ENCODE results near the gene FBXO47. TPM values are rescaled to one million over a fixed set of nuclear protein-coding genes. Genes with fewer than 3 reads are reported as not detected.

The FBXO47 gene
- total and polyA plus RNA-seq, 9 of the 15 experiments (the other 6 are each of a cell fraction or from before 2014, with no cell fraction given): not detected

DNA sequence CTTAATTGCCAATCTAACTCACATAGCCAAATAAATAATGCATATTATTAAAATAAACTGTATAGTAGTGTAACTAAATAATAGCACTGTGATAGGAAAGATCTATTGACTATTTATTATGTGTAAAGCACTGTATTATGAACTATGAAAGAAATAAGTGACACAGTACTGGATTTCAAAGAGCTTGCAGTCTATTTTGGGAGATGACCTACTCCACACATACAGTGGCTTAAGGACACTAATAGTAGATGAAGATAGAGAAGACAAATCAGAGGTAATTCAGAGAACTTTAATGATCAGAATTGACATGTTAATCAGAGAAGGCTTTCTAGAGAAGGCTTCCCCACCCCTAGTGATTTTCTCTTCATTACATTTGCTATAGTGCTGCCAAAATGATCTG is 27.2 kb downstream of the FBXO47 start:
- H4K20me1 ChIP-seq (replicated peaks; ENCODE audit: control insufficient read depth, insufficient read depth, low read length): no peaks in the 10 kb centered on the region
- ChIA-PET CTCF (ENCODE audit: low intra/inter-chr PET ratio) (no interaction called here), POLR2A (interaction anchor here (0.6 kb wide), 1 partner anchor 110 kb away, joined by 3 read pairs; no protein-coding TSS in a partner anchor)
- no peak for DNase-seq (ENCODE audit: extremely low read depth in 1 of 4, low spot score in 3 of 4)
- no peaks in the 10 kb centered on the region for H3K79me2 ChIP-seq (ENCODE audit: control insufficient read depth, insufficient read depth, low read length)
- no peaks in the 10 kb centered on the region for H3K27me3 ChIP-seq (ENCODE audit: control insufficient read depth in 2 of 2, insufficient read depth in 2 of 2, low read length in 2 of 2)
- no peak overlapping the region for H3K4me3 ChIP-seq
- no peaks in the 10 kb centered on the region for H3K36me3 ChIP-seq (ENCODE audit: control insufficient read depth, insufficient read depth, low read length)
- H3K9ac ChIP-seq (ENCODE audit: insufficient read depth in 1 of 2, low read depth in 2 of 2, low read length in 2 of 2): no peak overlapping the region
- BruUV-seq (replicated peaks): no TSS peak
- H2AFZ ChIP-seq (ENCODE audit: low read depth, low read length): no peak overlapping the region
- no peaks in the 10 kb centered on the region for H3K4me1 ChIP-seq (replicated peaks in 1 of 2; ENCODE audit: control insufficient read depth in 2 of 2, insufficient read depth in 2 of 2, low read length in 2 of 2)
- no peak overlapping the region for H3K27ac ChIP-seq (ENCODE audit: extremely low read depth, low read depth, low read length)
- H3K4me2 ChIP-seq (ENCODE audit: insufficient read depth, low read length): no peak overlapping the region
- ATAC-seq: no peak
- no peak for TF ChIP-seq TRIM28 (IDR thresholded peaks at IDR 0.05)
- TF ChIP-seq, protein P1, sequence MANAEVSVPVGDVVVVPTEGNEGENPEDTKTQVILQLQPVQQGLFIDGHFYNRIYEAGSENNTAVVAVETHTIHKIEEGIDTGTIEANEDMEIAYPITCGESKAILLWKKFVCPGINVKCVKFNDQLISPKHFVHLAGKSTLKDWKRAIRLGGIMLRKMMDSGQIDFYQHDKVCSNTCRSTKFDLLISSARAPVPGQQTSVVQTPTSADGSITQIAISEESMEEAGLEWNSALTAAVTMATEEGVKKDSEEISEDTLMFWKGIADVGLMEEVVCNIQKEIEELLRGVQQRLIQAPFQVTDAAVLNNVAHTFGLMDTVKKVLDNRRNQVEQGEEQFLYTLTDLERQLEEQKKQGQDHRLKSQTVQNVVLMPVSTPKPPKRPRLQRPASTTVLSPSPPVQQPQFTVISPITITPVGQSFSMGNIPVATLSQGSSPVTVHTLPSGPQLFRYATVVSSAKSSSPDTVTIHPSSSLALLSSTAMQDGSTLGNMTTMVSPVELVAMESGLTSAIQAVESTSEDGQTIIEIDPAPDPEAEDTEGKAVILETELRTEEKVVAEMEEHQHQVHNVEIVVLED (CRISPR knock-in tag; IDR thresholded peaks at IDR 0.05): no peak
- no peak for TF ChIP-seq HIVEP1 (CRISPR knock-in tag; IDR thresholded peaks at IDR 0.05)
- TF ChIP-seq POLR2A (conservative IDR thresholded peaks at IDR 0.05): no peak
- TF ChIP-seq RBFOX2 (IDR thresholded peaks at IDR 0.05; ENCODE audit: low read depth, low read length): no peak
- TF ChIP-seq ZBED1 (IDR thresholded peaks at IDR 0.05): no peak
- no peak for TF ChIP-seq CBFB (CRISPR knock-in tag; IDR thresholded peaks at IDR 0.05)
- no peak for TF ChIP-seq RUNX1 (IDR thresholded peaks at IDR 0.05; ENCODE audit: low read depth)
- no peak for TF ChIP-seq RAD21 (CRISPR knock-in tag; conservative IDR thresholded peaks at IDR 0.05 in 1 of 2, IDR thresholded peaks at IDR 0.05 in 1 of 2)
- TF ChIP-seq MTA2 (IDR thresholded peaks at IDR 0.05; ENCODE audit: low read depth): no peak
- TF ChIP-seq ESRRA (IDR thresholded peaks at IDR 0.05; ENCODE audit: borderline replicate concordance, low read depth): no peak
- intact Hi-C loops (cut with micrococcal nuclease): no loop called here
- no peaks in the 10 kb centered on the region for H3K9me3 ChIP-seq (replicated peaks; ENCODE audit: control insufficient read depth, insufficient read depth, low read depth, low read length)
- H3K9me1 ChIP-seq (ENCODE audit: control insufficient read depth, insufficient read depth, low read length): no peaks in the 10 kb centered on the region
- no peak for FAIRE-seq
- in situ Hi-C loops (cut with MboI): no loop called here

Data from K562 (cell line).